HG03064 (cell line): ENCODE data around the gene FNDC1.
"Not testable (repeated sequence)": the region's sequence is repeated elsewhere in the genome, so short reads cannot be mapped to it uniquely, and the experiment has no call there.

Experiments used
- ATAC-seq: cut with Tn5 transposase; IDR thresholded peaks from one replicate; pipeline ENCODE4 v1.9.1; 2021; ENCODE audit warnings: low read depth; ENCODE audit not compliant: unreplicated experiment

FNDC1 gene

GRCh38 chr6:159252955-159253508 is 83.8 kb downstream of the FNDC1 start:
- no peak for ATAC-seq

- ATAC-seq: no peak
Measured at GRCh38 chr6:159254186-159254585, 85.0 kb downstream of the FNDC1 start.

- ATAC-seq: no peak
Measured at GRCh38 chr6:159255434-159255951, 86.3 kb downstream of the FNDC1 start.

- ATAC-seq: no peak
Measured at GRCh38 chr6:159256128-159256527, 86.9 kb downstream of the FNDC1 start.

- ATAC-seq: no peak
Measured at GRCh38 chr6:159257846-159258245, 88.6 kb downstream of the FNDC1 start.

- ATAC-seq: no peak
Measured at GRCh38 chr6:159259441-159260125, 90.4 kb downstream of the FNDC1 start.

GRCh38 chr6:159260208-159260607 is 91.0 kb downstream of the FNDC1 start:
- no peak for ATAC-seq

GRCh38 chr6:159261995-159262394 is 92.8 kb downstream of the FNDC1 start:
- no peak for ATAC-seq

GRCh38 chr6:159262586-159262985 is 93.4 kb downstream of the FNDC1 start:
- ATAC-seq: no peak

GRCh38 chr6:159267165-159267564 is 98.0 kb downstream of the FNDC1 start:
- no peak for ATAC-seq

GRCh38 chr6:159268511-159268910 is 99.3 kb downstream of the FNDC1 start:
- ATAC-seq: no peak

- no peak for ATAC-seq
Measured at GRCh38 chr6:159271257-159271656, 102.1 kb downstream of the FNDC1 start.

- ATAC-seq: no peak
Measured at GRCh38 chr6:159278626-159279025, 109.4 kb downstream of the FNDC1 start.

- ATAC-seq: no peak
Measured at GRCh38 chr6:159279790-159280277, 110.6 kb downstream of the FNDC1 start.

GRCh38 chr6:159282421-159282820 is 113.2 kb downstream of the FNDC1 start:
- no peak for ATAC-seq

GRCh38 chr6:159284661-159285060 is 115.5 kb downstream of the FNDC1 start:
- not testable (repeated sequence) for ATAC-seq

GRCh38 chr6:159298840-159299239 is 129.6 kb downstream of the FNDC1 start:
- ATAC-seq: no peak

GRCh38 chr6:159299566-159299965 is 130.4 kb downstream of the FNDC1 start:
- ATAC-seq: no peak

- no peak for ATAC-seq
Measured at GRCh38 chr6:159301277-159301676, 132.1 kb downstream of the FNDC1 start.

- no peak for ATAC-seq
Measured at GRCh38 chr6:159301810-159302593, 132.8 kb downstream of the FNDC1 start.

- ATAC-seq: no peak
Measured at GRCh38 chr6:159302594-159302992, 133.4 kb downstream of the FNDC1 start.
